HUES64 (cell line): ENCODE measurements around the gene PSMD3.

Experiments
- H3K27ac ChIP-seq: 2 replicates; pipeline ENCODE4 v1.7.0; 2013; ENCODE audit warnings: low read depth, low read length, inconsistent platforms
- H3K27me3 ChIP-seq: 2 replicates; pipeline ENCODE4 v1.6.1; 2013; ENCODE audit warnings: mild to moderate bottlenecking, low read length; ENCODE audit not compliant: insufficient read depth
- H3K36me3 ChIP-seq: 2 replicates; pipeline ENCODE4 v1.6.1; 2013; ENCODE audit warnings: mild to moderate bottlenecking, low read length; ENCODE audit not compliant: insufficient read depth
- H3K4me1 ChIP-seq: 2 replicates; pipeline ENCODE4 v1.6.1; 2013; ENCODE audit warnings: mild to moderate bottlenecking, low read length, moderate library complexity; ENCODE audit not compliant: insufficient read depth
- H3K4me3 ChIP-seq: 2 replicates; pipeline ENCODE4 v1.5.1; 2013; ENCODE audit warnings: mild to moderate bottlenecking, low read length, moderate library complexity
- H3K9ac ChIP-seq: 2 replicates; pipeline ENCODE4 v1.6.1; 2013; ENCODE audit warnings: mild to moderate bottlenecking, low read depth, low read length
- H3K9me3 ChIP-seq: 2 replicates; pipeline ENCODE4 v1.6.1; 2013; ENCODE audit warnings: low read depth, low read length; ENCODE audit not compliant: insufficient read depth
- WGBS: fragments of 150-250, 120-280 bp; methylation state at CpG from one replicate; pipeline ENCODE4 v1.1.7; 2013; ENCODE audit warnings: missing lambda C conversion rate; 5-methylcytosine and 5-hydroxymethylcytosine counted together

The PSMD3 gene

DNA sequence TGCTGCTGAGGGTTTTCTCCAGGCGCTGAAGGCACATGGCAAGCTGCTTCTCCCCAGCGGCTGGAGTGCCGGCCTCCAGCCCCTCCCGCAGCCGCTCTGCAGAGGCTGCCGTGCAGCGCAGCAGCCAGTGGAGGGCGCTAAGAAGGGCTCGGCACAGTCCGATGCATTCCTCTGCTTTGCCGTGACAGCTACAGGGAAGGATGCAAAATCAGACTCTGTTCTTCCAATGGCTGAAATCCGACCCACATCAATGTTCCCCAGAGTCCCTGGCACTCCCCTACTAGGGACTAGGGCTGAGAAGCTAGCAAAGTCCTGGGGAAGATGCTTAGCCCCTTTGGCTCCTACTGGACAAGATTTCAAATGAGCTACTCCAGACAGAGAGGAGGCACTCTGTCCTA lies 54.6 kb downstream of the PSMD3 start:
- H3K27me3 ChIP-seq: no peaks in the 10 kb centered on the region
- H3K27ac ChIP-seq: no peak overlapping the region
- no peak overlapping the region for H3K9ac ChIP-seq
- 12% methylated on average over 12 of the region's 12 CpGs for WGBS
- peaks cover 5% of the 10 kb centered on the region; the same call in 1 of the 2 replicates for H3K4me1 ChIP-seq
- H3K36me3 ChIP-seq: peaks cover 48% of the 10 kb centered on the region
- no peak overlapping the region for H3K4me3 ChIP-seq
- H3K9me3 ChIP-seq: no peaks in the 10 kb centered on the region

DNA sequence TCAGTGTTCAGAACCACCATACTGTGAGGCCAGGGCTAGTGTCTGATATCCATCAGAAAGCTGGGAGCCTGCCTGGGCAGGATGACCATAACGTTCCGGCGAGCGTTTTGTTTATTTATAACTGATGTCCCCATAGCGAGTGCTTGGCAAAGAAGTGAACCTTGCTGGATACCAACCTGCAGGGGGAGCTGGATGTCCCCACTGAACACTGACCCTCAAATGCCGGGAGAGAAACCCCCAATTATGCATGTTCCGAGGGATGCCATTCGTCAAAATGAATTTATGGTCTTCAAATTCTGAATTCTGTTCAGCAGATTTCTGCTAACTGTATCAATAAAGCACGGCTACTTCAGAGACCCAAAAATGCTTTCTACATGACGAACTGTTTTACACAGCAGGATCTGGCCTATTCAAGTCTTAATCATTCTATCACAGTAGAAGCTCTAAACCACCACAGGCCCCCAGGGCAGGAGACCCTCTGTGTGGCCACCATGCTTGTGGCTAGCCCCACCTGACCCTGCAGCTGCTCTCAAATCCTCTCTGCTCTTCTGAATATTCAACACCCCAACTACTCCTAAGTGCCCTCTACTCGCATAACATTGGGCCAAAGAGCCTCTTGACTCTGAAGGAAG lies 58.4 kb downstream of the PSMD3 start:
- Histone ChIP-seq H3K4me3 (no peak overlapping the region), H3K9me3 (no peaks in the 10 kb centered on the region), H3K27ac (peak overlapping the region; percentile 32; the same call in 1 of the 2 replicates), H3K36me3 (peaks cover 21% of the 10 kb centered on the region; the same call in 1 of the 2 replicates), H3K27me3 (no peaks in the 10 kb centered on the region), H3K9ac (no peak overlapping the region), H3K4me1 (peaks cover 5% of the 10 kb centered on the region; the same call in 1 of the 2 replicates)
- 63% methylated on average over 11 of the region's 11 CpGs for WGBS

DNA sequence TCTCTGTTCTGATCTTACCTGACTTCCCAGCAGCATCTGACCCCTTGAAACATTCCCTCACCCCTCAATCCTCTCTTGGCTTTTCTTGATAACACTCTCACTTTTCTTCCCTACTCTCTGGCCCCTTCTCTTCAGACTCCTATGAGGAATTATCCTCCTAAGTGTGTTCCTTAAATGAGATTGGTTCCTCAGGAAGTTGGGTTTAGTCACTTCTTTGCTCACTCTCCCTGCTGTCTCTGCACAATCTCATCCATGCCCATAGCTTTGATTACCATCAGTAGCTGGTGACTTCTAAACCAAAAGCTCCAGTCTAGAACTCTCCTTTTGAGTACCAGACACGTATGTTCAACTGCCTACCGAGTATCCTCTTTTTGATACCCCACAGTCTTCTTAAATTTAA lies 60.6 kb downstream of the PSMD3 start:
- Histone ChIP-seq H3K36me3 (peaks cover 15% of the 10 kb centered on the region; the same call in 1 of the 2 replicates), H3K9me3 (no peaks in the 10 kb centered on the region)
- WGBS: 95% methylated on average over 2 of the region's 2 CpGs

More for the DNA sequence above, 60.6 kb downstream of the PSMD3 start:
- Histone ChIP-seq H3K9ac (no peak overlapping the region), H3K4me1 (peaks cover 5% of the 10 kb centered on the region; the same call in 1 of the 2 replicates), H3K4me3 (no peak overlapping the region), H3K27ac (no peak overlapping the region), H3K27me3 (no peaks in the 10 kb centered on the region)
